ENCODE results near the gene GCLM.

The GCLM gene

GRCh38 chr1:93846992-93847810, 62.0 kb downstream of the GCLM start:
- FAIRE-seq (no peak), DNase-seq (ENCODE audit: low spot score) (peak; percentile 81)

DNA sequence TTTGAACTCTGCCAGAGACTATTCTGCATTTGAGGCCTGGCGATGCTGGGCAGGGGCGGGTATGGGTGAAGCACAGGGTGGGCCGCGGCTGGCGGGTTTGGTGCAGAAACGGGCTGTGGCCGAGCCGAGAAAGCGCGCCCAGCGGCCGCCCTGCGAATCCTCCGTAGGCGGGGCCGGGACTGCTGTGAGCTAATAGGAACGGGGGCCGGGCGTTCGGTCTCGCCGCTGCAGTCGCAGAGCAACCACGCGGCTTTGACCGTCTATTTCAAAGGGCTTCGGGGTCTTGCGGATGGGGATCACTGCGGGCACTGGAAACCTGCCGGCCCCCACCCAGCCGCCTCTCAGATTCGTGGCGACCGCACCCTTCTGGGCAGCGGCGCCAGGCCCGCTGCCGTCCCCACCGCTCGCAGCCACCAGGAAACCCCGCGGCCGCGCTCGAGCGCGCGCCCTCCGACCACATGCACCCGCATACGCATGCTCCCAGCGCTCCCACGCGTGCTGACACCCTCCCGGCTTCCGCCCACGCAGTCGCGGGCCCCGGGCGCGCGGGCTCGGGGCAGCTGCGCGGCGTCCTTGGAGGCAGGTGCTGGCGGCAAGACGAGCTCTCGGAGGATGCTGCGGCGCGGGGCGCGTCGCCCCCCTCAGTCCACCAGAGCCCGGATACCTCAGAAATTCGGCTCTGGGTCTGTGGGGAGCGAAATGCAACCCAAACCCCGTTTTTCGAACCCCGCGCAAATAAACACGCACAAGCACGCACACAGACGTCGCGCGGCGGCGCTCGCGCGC, 62.8 kb downstream of the GCLM start:
- FAIRE-seq (no peak), DNase-seq (ENCODE audit: low spot score) (peak; percentile 66)

GRCh38 chr1:93845538-93846205, 63.6 kb downstream of the GCLM start:
- FAIRE-seq (peak; percentile 20), DNase-seq (ENCODE audit: low spot score) (peak; percentile 78)

DNA sequence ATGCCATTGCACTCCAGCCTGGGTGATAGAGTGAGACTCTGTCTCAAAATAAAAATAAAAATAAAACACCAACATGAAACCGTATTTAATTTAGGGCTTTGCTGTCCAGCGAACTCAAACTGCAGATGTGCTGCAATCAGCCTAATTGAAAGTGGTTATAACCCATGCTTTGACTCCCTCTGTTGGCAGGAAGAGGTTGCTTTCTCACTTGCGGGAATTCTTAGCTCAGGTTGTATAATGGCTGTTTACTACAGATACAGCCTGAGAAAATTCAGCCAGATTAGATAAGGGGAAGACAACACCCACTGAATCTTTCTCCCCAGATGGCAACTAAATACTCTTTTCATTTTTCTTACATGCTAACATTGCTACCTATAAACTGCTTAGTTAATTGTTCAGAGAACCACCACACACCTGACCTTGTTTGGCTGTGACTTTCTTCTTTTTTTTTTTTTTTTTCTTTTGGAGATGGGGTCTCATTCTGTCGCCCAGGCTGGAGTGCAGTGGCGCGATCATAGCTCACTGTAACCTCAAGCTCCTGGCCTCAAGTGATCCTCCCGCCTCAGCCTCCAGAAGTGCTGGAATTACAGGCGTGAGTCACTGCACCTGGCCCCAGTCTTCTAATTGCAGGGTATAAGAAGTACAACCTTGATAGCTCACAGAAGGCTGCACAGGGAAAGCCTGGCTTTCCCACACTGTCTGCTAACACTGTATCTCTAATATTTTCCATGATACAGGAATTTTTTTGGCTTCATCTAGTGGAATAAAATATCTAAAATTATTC, 64.8 kb downstream of the GCLM start:
- DNase-seq (ENCODE audit: low spot score) (peak; percentile 56), FAIRE-seq (peak; percentile 55)

- DNase-seq (ENCODE audit: low spot score): no peak
Observed at GRCh38 chr1:93842750-93843500, 66.3 kb downstream of the GCLM start.

DNA sequence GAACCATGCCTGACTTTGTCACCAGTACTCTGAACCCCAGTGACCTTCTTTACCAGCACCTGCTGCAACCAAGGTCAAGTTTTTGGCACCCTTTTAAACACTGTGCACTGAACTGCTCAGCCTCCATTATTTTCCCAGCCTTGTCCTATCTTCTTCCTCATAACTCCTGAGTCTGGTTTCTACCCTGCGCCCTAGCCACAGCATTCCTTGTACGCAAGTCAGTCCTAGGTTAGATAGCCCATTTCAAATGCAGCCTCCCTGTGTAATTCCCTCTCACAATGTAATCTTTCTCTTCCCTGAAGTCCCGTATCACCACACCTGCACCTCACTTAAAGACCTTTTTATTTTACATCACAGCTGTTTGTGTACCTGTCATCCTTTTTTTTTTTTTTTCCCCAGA, 67.5 kb downstream of the GCLM start:
- FAIRE-seq (no peak), DNase-seq (ENCODE audit: low spot score) (no peak)

More at GRCh38 chr1:93842750-93843500, 66.3 kb downstream of the GCLM start:
- FAIRE-seq: no peak

DNA sequence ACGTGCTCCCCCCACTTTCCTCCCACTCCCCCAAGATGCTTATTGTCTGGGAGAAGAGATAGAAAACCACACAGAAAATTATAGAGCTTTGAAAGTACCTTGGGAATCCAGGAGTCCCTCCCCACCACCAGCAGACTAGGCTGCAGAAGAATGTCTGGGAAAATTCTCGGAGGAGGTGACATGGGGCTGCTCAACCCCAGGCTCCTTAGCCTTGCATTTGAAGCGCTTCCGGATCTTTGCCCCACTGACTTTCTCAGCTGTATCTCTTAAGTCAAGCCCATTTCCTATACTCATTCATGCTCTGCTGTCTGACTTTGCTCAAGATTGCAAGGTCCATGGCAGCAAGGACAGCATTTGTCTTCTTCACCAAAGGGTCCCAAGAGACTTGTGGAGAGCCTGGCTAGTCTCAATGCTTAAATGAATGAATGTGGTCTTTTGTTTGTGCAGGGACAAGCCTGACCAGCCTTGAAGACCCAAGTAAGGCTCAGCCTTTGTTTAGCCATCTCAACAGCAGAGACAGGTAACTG, 68.2 kb downstream of the GCLM start:
- FAIRE-seq (no peak), DNase-seq (ENCODE audit: low spot score) (no peak)

GRCh38 chr1:93839753-93840152, 69.5 kb downstream of the GCLM start:
- FAIRE-seq: no peak
- DNase-seq (ENCODE audit: low spot score): no peak

- FAIRE-seq: peak; percentile 54
- peak; percentile 12 for DNase-seq (ENCODE audit: low spot score)
Observed at GRCh38 chr1:93839307-93839706, 69.9 kb downstream of the GCLM start.

DNA sequence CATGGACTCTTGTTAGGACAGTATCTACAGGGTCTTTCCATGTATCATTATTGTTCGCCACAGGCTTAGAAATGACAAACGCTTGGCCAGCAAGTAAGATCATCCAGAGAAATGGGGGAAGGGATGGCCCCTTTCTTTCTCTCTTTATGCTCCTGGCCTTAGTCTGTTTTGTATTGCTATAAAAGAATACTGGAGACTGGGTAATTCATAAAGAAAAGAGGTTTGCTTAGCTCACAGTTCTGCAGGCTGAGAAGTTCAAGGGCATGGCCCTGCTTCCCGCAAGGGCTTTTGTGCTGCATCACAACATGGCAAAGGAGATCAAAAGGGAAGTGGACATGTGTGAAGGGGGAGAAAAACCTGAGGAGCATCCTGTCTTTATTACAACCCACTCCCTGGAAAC, 71.3 kb downstream of the GCLM start:
- FAIRE-seq: no peak
- DNase-seq (ENCODE audit: low spot score): no peak
